Activated CD4-positive, alpha-beta T cell treated with anti-CD3 and anti-CD28 coated beads, Interleukin-2, amount 50 U/mL, for 16 hours (primary cell): ENCODE data around the gene PAX2.

Source experiments
- DNase-seq: peaks from one replicate; pipeline ENCODE4 v3.0.0-alpha.2; 2020

The PAX2 gene

DNA sequence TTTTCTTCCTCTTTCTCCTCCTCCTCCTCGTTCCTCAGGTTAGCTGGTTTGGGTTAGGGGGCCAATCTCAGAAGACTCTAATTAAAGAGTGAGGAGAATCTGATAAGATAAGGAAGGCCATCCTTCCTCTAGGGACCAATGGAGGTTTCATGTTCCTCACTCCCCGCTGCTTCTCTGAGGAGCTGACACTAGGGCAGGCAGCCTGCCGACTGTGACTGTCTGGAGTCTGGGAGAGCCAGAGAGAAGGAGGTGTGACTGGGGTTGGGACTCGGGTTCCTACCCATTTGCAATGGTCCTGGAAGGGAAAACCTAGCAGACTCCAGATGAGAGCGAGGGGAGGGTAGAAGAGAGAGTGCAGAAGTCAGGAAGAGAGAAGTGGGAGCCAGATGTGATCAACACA, 15.3 kb downstream of the PAX2 start:
- DNase-seq: no peak

- no peak for DNase-seq
These were observed 15.8 kb downstream of the PAX2 start for GRCh38 chr10:100761191-100761590.

GRCh38 chr10:100763043-100763747, 17.8 kb downstream of the PAX2 start:
- DNase-seq: no peak

DNA sequence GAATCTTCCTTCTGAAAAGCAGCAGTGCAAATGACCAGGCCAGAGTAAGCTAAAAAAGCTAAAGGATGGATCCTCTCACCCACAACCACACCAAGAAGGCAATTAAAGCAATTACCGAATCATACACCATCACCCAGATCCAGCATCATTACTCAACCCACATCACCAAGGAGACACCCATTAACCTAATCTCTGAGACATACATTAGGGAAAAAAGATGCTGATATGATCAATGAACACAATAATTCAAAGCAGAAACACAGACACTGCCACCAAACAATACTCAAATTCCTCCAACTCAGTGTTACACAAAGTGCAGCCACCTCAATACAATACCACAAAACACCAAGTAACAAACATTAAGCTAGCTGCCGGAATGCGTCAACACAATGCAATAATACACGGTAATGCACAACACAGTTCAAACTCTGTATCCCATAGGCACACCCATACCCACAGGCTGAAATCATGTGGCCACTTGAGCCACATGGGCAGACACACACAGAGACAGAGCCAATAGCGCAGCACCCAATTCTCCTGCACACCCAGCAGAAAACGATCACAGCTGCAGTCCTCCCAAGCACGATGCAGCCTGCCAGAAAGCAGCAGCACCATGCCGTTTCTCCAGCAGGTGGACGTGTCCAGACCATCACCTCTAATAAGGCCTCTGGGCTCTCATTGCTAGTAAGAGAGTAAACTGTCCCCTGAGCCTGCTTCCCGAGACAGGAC, 21.5 kb downstream of the PAX2 start:
- no peak for DNase-seq

- no peak for DNase-seq
These were observed 22.0 kb downstream of the PAX2 start for GRCh38 chr10:100767422-100767775.

DNA sequence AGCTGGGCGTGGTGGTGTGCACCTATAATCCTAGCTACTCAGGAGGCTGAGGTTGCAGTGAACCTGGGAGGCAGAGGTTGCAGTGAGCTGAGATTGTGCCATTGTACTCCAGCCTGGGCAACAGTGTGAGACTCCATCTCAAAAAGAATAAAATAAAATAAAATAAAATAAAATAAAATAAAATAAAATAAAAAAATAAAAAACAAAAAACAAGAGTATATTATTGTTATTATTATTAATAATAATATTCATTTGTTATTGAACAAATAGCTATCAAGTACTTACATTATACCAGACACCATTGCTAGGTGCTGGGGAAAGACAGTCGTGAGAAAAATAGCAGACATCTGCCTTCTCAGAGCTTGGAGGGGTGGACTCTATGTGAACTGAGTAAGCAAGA, 24.1 kb downstream of the PAX2 start:
- no peak for DNase-seq

DNA sequence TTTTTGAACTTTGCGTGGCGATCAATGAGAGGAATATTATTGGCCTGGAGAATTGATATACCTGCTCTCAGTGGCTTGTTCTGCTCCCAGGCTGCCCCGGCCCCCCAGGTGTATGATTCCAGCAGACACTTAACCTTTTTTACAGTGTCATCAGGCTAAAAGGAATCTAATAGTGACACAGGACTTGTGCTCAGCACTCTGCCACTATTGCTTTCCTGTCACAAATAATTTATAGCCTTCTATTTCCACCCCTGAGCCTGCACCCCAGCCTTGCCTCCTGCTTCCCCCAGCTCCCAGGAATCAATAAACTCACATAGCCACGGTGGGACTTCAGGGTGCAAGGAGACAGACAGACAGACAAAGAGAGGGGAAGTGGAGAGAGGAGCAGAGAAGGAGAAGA, 28.3 kb downstream of the PAX2 start:
- no peak for DNase-seq

DNA sequence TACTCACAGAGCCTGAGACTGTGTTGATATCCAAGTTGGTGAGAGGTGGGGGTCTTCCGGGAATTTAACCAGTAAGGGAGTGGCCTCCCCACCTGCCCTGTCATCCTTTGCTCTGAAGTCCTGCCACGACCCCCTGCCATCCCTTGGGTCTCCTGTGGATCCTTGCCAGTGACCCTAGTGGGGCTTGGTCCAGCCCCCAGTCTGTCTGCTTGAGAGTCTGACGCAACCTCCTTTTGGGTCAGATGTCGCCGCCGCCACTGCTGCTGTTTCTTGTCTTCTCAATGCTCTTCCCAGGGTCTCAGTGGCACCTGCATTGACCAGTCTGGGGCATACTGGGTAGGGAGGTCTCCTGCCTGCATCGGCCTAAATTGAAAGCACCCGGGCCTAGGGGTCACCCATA, 28.8 kb downstream of the PAX2 start:
- no peak for DNase-seq

- no peak for DNase-seq
These were observed 29.5 kb downstream of the PAX2 start for GRCh38 chr10:100774876-100775275.

DNA sequence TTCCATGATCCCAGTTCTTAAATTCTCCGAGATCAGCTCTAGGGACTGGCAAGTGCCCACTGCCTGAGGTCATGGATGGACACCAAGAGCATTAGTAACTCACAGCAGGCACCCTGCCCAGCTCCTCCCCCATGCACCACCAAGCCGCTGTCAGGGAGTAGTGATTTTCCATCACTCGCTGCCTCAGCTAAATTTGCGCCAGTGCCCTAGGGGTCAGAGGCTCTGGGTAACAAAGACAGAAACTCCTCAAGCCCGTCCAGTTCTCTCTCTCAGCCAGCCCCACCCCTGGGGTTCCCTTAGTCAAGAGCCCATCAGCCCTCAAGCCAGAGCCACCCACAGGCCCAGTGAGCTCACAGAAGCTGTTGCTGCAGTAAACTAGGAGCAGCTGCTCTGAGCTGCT, 30.0 kb downstream of the PAX2 start:
- DNase-seq: no peak

DNA sequence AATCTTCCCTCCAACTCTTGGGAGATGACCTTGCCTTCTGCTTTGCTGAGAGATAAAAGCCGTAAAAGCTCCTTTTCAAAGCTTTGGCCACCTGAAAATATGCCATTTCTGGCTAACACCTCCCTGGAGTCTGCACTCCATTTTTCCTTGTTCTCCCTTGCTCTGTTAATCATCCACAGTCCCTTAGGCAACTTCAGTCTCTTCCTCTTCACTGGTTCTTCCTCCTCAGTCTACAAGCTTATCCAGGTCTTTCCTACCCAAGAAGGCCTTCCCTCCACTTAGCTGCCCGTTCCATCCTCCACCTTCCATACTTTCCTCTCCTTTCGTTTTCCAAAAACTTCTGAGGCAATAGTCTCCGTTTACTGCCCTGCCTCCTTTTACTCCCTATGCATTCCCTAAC, 30.5 kb downstream of the PAX2 start:
- no peak for DNase-seq

DNA sequence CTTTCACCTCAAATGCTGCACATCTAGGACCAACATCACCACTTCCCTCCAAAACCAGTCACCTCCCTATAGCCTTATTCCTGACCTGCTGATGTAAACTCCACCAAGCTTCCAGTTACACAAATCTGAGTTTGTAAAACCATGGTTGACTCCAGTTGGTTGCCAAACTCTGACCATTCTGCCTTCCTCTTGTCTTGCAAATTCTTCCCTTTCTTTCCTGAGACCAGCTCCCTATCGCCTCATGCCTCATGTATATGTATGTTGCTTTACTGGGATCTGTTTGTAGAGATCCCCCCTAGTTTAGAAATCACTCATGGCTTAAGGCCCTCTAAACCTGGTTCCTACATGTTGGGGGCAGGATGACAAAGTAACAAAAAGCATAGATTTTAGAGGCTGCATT, 31.3 kb downstream of the PAX2 start:
- no peak for DNase-seq

DNA sequence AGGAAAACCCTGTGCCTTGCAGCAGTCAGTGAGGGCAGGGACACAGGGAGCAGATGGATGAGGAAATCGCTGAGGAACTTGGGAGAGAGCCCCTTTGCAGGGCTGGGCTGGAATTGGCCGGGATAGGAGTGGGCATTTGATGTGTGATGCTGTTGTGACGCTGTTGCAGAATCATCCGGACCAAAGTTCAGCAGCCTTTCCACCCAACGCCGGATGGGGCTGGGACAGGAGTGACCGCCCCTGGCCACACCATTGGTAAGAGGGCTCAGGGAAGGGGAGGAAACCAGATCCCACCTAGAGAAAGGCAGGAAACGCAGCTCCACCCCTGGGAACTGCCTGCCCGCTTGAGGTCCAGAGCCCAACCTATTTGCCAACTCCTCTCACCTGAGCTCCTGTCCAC, 33.9 kb downstream of the PAX2 start:
- DNase-seq: no peak

DNA sequence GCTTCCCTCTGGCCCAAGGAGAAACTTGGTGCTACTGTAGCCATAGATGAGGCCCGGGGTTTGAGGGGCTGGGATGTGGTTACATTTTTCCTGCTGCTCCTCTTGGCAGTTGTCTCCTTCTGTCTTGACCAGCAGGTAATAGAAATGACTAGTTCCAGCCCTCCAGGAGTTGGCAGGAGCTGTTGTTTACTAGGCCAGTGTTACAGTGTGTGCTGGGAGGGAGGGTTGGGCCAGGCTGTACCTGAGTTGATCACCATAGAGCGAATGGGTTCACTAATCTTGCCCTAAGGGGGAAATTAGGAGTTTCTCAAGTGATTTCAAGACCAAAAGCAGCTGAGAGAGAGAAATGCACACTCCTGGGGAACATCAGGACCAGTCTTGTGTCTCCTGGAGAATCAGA, 34.9 kb downstream of the PAX2 start:
- DNase-seq: no peak

- no peak for DNase-seq
These were observed 35.8 kb downstream of the PAX2 start for GRCh38 chr10:100781145-100781665.

GRCh38 chr10:100782461-100783244, 37.3 kb downstream of the PAX2 start:
- DNase-seq: no peak

DNA sequence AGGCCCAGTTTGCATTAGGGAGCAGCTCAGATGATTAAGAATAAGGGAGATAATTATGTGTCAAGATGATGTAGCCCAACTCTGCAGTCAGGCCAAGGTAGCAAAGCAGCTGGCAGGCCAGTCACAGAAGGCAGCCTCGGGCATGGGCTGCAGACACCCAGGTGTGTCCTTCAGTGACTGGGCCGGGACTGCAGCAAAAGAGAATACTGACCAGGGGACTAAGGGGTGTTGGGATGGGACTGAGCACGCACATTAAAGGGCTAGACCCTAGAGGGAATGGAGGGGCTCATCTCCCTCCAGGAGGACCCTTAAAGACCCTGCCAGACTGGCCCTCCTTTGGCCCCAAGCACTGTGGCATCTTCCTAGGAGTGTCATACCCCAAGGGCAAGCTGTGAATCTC, 38.7 kb downstream of the PAX2 start:
- no peak for DNase-seq

DNA sequence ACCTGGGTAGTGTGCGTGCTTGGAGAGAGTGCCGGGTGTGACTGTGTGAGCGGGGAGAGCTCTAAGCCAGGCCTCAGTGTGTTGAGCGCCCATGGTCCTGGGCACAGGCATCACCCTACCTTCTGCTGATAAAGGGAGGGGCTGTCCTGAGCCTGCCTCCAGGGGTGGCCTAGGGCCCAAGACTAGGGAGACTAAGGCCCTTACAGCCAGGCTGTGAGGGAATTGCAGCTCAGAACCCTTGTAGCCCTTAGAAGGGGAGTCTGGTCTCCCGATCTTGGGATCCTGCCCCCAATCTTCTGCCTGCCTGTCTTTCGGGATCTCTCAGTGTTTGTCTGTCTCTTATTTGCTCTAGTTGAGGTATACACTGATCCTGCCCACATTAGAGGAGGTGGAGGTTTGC, 41.2 kb downstream of the PAX2 start:
- no peak for DNase-seq

GRCh38 chr10:100788002-100788903, 42.9 kb downstream of the PAX2 start:
- DNase-seq: no peak

DNA sequence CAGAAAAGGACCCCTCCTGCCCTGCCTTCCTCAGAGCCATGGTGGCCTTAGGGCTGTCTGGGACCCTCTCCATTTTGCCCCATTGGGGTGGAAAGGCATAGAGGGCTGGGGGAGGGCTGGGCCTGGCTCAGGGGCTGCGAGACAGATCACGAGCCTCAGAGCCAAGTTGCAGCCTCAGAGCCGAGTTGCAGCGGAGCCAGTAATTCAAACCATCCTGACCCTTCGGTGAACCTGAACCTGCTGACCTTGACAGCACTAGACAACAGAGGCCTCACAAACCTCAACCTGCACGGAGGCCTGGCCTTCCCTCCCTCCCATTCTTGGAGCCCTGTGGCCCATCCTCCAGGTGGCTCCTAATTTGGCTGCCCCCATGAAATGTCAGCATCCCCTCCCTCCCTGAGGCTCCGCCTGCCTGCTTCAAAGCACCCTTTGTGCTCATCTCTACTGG, 45.4 kb downstream of the PAX2 start:
- no peak for DNase-seq

DNA sequence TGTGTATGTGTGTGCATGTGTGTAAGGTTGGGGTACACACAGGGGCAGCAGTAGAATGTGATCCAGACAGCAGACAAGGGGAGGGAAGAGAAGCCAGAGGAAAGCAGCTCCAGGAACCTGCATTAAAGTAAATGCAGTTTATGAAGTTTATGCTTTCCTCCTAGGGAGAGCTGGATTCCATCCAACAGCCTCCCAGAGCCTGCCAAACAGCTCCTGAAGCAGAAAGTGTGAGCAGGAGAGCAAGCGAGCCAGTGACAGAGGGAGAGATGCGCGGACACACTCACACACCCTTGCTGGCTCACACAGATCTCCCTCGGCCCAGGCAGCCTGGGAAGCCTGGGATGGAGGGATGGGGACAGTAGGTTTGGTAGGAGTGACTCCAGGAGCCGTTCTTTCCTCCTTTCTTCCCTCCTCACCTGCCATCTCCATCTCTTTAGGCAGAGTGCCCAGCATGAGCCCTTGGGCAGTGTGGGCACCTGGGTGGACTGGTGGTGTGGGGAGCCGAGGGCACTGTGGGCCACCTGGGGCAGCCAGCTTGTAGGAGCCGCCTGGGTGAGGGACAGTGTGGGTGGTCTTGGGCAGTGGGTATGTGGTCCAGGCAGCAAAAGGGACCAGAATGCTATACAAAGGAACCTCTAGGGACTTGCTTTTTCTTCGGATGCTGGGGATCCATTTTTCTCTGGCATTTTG, 46.1 kb downstream of the PAX2 start:
- DNase-seq: no peak

DNA sequence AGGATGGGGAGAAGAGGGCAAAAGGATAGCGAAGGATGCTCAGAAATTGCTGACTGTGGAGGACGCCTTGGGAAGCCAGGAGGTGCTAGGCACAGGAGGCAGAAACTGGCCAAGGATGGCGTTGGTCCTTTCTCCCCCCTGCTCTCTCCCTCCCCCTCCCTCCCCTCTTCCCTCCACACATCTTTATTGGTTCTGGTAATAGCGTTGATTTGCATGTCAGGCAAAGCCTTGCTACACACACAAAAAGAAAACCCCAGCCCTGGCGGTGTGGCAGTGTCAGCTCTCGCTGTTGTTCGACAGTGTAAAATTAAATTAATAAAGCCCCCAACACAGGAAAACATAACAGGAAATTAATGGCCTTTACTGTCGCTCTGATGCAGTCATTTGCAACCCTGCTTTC, 47.2 kb downstream of the PAX2 start:
- no peak for DNase-seq
